ENCODE measurements around the gene TTK.

Gene TTK

GRCh38 chr6:80091506-80091905 is 87.1 kb downstream of the TTK start:
- no peak overlapping the region for H2BK12ac ChIP-seq (ENCODE audit: low read length)
- no peak overlapping the region for H2AFZ ChIP-seq (ENCODE audit: low read length)
- H3K4me1 ChIP-seq (ENCODE audit: control insufficient read depth in 2 of 2, insufficient read depth in 1 of 2, low read depth in 1 of 2, low read length in 2 of 2): no peaks in the 10 kb centered on the region
- H3K27me3 ChIP-seq (ENCODE audit: control insufficient read depth in 3 of 3, insufficient read depth in 3 of 3, low read depth in 1 of 3, low read length in 3 of 3): no peaks in the 10 kb centered on the region
- H2AK5ac ChIP-seq (ENCODE audit: low read depth, low read length): no peak overlapping the region
- H3K4me3 ChIP-seq (ENCODE audit: low read length in 2 of 2): no peak overlapping the region
- H2BK15ac ChIP-seq (ENCODE audit: low read length): no peak overlapping the region
- no peak for DNase-seq (ENCODE audit: low spot score)
- H2BK5ac ChIP-seq (ENCODE audit: low read length): no peak overlapping the region
- no peak overlapping the region for H3K23ac ChIP-seq (ENCODE audit: low read depth, low read length, poor library complexity)
- no peak overlapping the region for H3K27ac ChIP-seq (replicated peaks; ENCODE audit: low read length)
- no peaks in the 10 kb centered on the region for H3K36me3 ChIP-seq (replicated peaks in 1 of 2; ENCODE audit: control insufficient read depth in 2 of 2, insufficient read depth in 2 of 2, low read length in 2 of 2)
- H4K8ac ChIP-seq (ENCODE audit: low read depth, low read length): no peak overlapping the region
- H3K4me2 ChIP-seq (ENCODE audit: insufficient read depth, low read length, poor library complexity, severe bottlenecking): no peak overlapping the region
- no peaks in the 10 kb centered on the region for H3K79me1 ChIP-seq (ENCODE audit: low read depth, low read length)
- no peak overlapping the region for H3K14ac ChIP-seq (ENCODE audit: low read length)
- H2BK120ac ChIP-seq (ENCODE audit: low read depth, low read length): no peak overlapping the region
- no peak overlapping the region for H3K4ac ChIP-seq (ENCODE audit: low read length)
- no peaks in the 10 kb centered on the region for H3K9me3 ChIP-seq (replicated peaks in 1 of 2; ENCODE audit: control insufficient read depth in 2 of 2, insufficient read depth in 1 of 2, low read depth in 1 of 2, low read length in 2 of 2)
- no peak overlapping the region for H3K9ac ChIP-seq (ENCODE audit: low read depth, low read length, poor library complexity)
- no peak overlapping the region for H3K18ac ChIP-seq (ENCODE audit: low read length)
- H4K91ac ChIP-seq (ENCODE audit: low read depth, low read length, poor library complexity): no peak overlapping the region

Measured in neuronal stem cell (in vitro differentiated cells).